Vagina (tissue), 2 donors: ENCODE measurements around the gene NFAT5.

Experiments used
- POLR2A ChIP-seq, 2 donors: fragments of 450-650 bp; IDR thresholded peaks; one replicate each; pipeline ENCODE4 v1.6.1; 2017; ENCODE audit warnings: antibody characterized with exemption in 2 of 2, mild to moderate bottlenecking in 2 of 2, moderate library complexity in 2 of 2
- TF ChIP-seq, protein P1 (sequence below), 3 experiments: fragments of 450-650 bp in 2 of 3; fragments of 200-600 bp in 1 of 3; sonication (generic) in 1 of 3; IDR thresholded peaks; one replicate each; pipeline ENCODE4 v1.5.1; 2017 to 2019; ENCODE audit warnings: antibody characterized with exemption in 3 of 3, mild to moderate bottlenecking in 2 of 3, moderate library complexity in 2 of 3

- TF ChIP-seq, protein P1, sequence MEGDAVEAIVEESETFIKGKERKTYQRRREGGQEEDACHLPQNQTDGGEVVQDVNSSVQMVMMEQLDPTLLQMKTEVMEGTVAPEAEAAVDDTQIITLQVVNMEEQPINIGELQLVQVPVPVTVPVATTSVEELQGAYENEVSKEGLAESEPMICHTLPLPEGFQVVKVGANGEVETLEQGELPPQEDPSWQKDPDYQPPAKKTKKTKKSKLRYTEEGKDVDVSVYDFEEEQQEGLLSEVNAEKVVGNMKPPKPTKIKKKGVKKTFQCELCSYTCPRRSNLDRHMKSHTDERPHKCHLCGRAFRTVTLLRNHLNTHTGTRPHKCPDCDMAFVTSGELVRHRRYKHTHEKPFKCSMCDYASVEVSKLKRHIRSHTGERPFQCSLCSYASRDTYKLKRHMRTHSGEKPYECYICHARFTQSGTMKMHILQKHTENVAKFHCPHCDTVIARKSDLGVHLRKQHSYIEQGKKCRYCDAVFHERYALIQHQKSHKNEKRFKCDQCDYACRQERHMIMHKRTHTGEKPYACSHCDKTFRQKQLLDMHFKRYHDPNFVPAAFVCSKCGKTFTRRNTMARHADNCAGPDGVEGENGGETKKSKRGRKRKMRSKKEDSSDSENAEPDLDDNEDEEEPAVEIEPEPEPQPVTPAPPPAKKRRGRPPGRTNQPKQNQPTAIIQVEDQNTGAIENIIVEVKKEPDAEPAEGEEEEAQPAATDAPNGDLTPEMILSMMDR (IDR thresholded peaks at IDR 0.05), result no peak
- TF ChIP-seq POLR2A (IDR thresholded peaks at IDR 0.05), result no peak
Observed at GRCh38 chr16:69662901-69663300, 97.1 kb downstream of the NFAT5 start.
